H9 (cell line): ENCODE measurements around the gene WFIKKN1. TPM values are rescaled to one million over a fixed set of nuclear protein-coding genes. Genes with fewer than 3 reads are reported as not detected.

Experiments used
- DNase-seq: peaks from one replicate; pipeline ENCODE4 v3.0.0-alpha.2; 2017
- H2AFZ ChIP-seq: one replicate; pipeline ENCODE4 v1.6.1; 2013; ENCODE audit warnings: mild to moderate bottlenecking, low read length, control low read depth, moderate library complexity
- H2AK5ac ChIP-seq: 2 replicates; pipeline ENCODE4 v1.6.1; 2013; ENCODE audit warnings: low read length, control low read depth, mixed read lengths; ENCODE audit not compliant: insufficient read length
- H2BK120ac ChIP-seq: one replicate; pipeline ENCODE4 v1.6.1; 2013; ENCODE audit warnings: low read depth, mild to moderate bottlenecking, low read length, control low read depth, inconsistent platforms; ENCODE audit not compliant: poor library complexity, severe bottlenecking
- H2BK12ac ChIP-seq: 2 replicates; pipeline ENCODE4 v1.6.1; 2013; ENCODE audit warnings: low read length, control low read depth, mixed read lengths, low read depth; ENCODE audit not compliant: insufficient read length
- H2BK15ac ChIP-seq: 2 replicates; pipeline ENCODE4 v1.6.1; 2013; ENCODE audit warnings: low read depth, low read length, control low read depth
- H2BK20ac ChIP-seq: one replicate; pipeline ENCODE4 v1.6.1; 2013; ENCODE audit warnings: low read depth, mild to moderate bottlenecking, low read length, control low read depth, inconsistent platforms; ENCODE audit not compliant: poor library complexity, severe bottlenecking
- H2BK5ac ChIP-seq: 2 replicates; pipeline ENCODE4 v1.6.1; 2013; ENCODE audit warnings: low read length, control low read depth, mixed read lengths; ENCODE audit not compliant: insufficient read length
- H3K14ac ChIP-seq: 2 replicates; pipeline ENCODE4 v1.6.1; 2013; ENCODE audit warnings: low read length, control low read depth; ENCODE audit not compliant: insufficient read depth
- H3K18ac ChIP-seq: 2 replicates; pipeline ENCODE4 v1.6.1; 2013; ENCODE audit warnings: low read depth, mild to moderate bottlenecking, mixed read lengths, low read length, control low read depth; ENCODE audit not compliant: insufficient read length
- H3K23ac ChIP-seq: 2 replicates; pipeline ENCODE4 v1.6.1; 2013; ENCODE audit warnings: low read length, control low read depth, mixed read lengths, low read depth; ENCODE audit not compliant: insufficient read length
- H3K23me2 ChIP-seq: 2 replicates; pipeline ENCODE4 v1.6.1; 2013; ENCODE audit warnings: low read depth, mild to moderate bottlenecking, mixed read lengths, low read length, control low read depth; ENCODE audit not compliant: insufficient read length, poor library complexity, severe bottlenecking
- H3K27ac ChIP-seq: 2 replicates; pipeline ENCODE4 v1.5.1; 2013; ENCODE audit warnings: low read length, control low read depth, mixed read lengths, low read depth; ENCODE audit not compliant: insufficient read length
- H3K27me3 ChIP-seq: 2 replicates; pipeline ENCODE4 v1.6.1; 2013; ENCODE audit warnings: low read length, control low read depth, inconsistent platforms; ENCODE audit not compliant: insufficient read depth
- H3K4ac ChIP-seq: 2 replicates; pipeline ENCODE4 v1.6.1; 2013; ENCODE audit warnings: low read depth, mild to moderate bottlenecking, control low read depth, inconsistent platforms, low read length, moderate library complexity
- H3K4me1 ChIP-seq: 2 replicates; pipeline ENCODE4 v1.6.1; 2013; ENCODE audit warnings: low read length, control low read depth, inconsistent platforms; ENCODE audit not compliant: insufficient read depth
- H3K4me2 ChIP-seq: 2 replicates; pipeline ENCODE4 v1.6.1; 2013; ENCODE audit warnings: low read length, control low read depth, mixed read lengths; ENCODE audit not compliant: insufficient read length, insufficient read depth
- H3K56ac ChIP-seq: 2 replicates; pipeline ENCODE4 v1.6.1; 2013; ENCODE audit warnings: low read depth, mild to moderate bottlenecking, mixed read lengths, low read length, control low read depth; ENCODE audit not compliant: insufficient read length
- H3K79me1 ChIP-seq: 2 replicates; pipeline ENCODE4 v1.6.1; 2013; ENCODE audit warnings: low read depth, mild to moderate bottlenecking, moderate library complexity, low read length, control low read depth, inconsistent platforms; ENCODE audit not compliant: insufficient read depth, poor library complexity, severe bottlenecking
- H3K79me2 ChIP-seq: 2 replicates; pipeline ENCODE4 v1.6.1; 2013; ENCODE audit warnings: low read length, control low read depth, inconsistent platforms; ENCODE audit not compliant: insufficient read depth
- H3K9ac ChIP-seq: 2 replicates; pipeline ENCODE4 v1.6.1; 2013; ENCODE audit warnings: low read length, control low read depth, mixed read lengths; ENCODE audit not compliant: insufficient read length; ENCODE audit errors: extremely low read depth
- H3K9me3 ChIP-seq: one replicate; pipeline ENCODE4 v1.6.1; 2013; ENCODE audit warnings: low read depth, low read length, inconsistent platforms; ENCODE audit not compliant: control insufficient read depth
- H3T11ph ChIP-seq: one replicate; pipeline ENCODE4 v1.6.1; 2013; ENCODE audit warnings: mild to moderate bottlenecking, low read length, control low read depth, inconsistent platforms
- H4K20me1 ChIP-seq: one replicate; pipeline ENCODE4 v1.6.1; 2013; ENCODE audit not compliant: control insufficient read depth, insufficient read length, insufficient read depth
- H4K5ac ChIP-seq: 2 replicates; pipeline ENCODE4 v1.6.1; 2013; ENCODE audit warnings: low read depth, mild to moderate bottlenecking, mixed read lengths, low read length, control low read depth; ENCODE audit not compliant: insufficient read length
- H4K8ac ChIP-seq: replicated peaks from 2 replicates; pipeline ENCODE4 v1.6.1; 2013; ENCODE audit warnings: low read length, control low read depth, mixed read lengths, low read depth; ENCODE audit not compliant: insufficient read length
- H4K91ac ChIP-seq: 2 replicates; pipeline ENCODE4 v1.6.1; 2013; ENCODE audit warnings: low read depth, mild to moderate bottlenecking, moderate library complexity, mixed read lengths, low read length, control low read depth; ENCODE audit not compliant: insufficient read length
- H3K27ac Mint-ChIP-seq, 3 experiments: 2 replicates in 2 of 3; 3 replicates in 1 of 3; pipeline ENCODE4 v1.8.0; 2020 to 2021; ENCODE audit warnings: mixed read lengths in 3 of 3, mild to moderate bottlenecking in 1 of 3, moderate library complexity in 1 of 3
- H3K27me3 Mint-ChIP-seq: 2 replicates; pipeline ENCODE4 v1.8.0; 2021; ENCODE audit warnings: low read depth, mild to moderate bottlenecking, moderate library complexity, mixed read lengths
- H3K36me3 Mint-ChIP-seq, 3 experiments: 2 replicates in 2 of 3; 3 replicates in 1 of 3; pipeline ENCODE4 v1.8.0; 2020 to 2021; ENCODE audit warnings: low read depth in 3 of 3, mixed read lengths in 3 of 3; ENCODE audit not compliant: insufficient read depth in 1 of 3
- H3K4me1 Mint-ChIP-seq, 2 experiments: 2 replicates each; pipeline ENCODE4 v1.8.0; 2020; ENCODE audit warnings: mixed read lengths in 2 of 2
- H3K4me3 Mint-ChIP-seq, 2 experiments: 2 replicates in 1 of 2; 3 replicates in 1 of 2; pipeline ENCODE4 v1.8.0; 2020 to 2021; ENCODE audit warnings: mild to moderate bottlenecking in 2 of 2, mixed read lengths in 2 of 2, moderate library complexity in 1 of 2
- H3K9me3 Mint-ChIP-seq, 2 experiments: 2 replicates in 1 of 2; 3 replicates in 1 of 2; pipeline ENCODE4 v1.8.0; 2020; ENCODE audit warnings: mild to moderate bottlenecking in 2 of 2, mixed read lengths in 2 of 2, moderate library complexity in 1 of 2
- WGBS: extraction: QIAGEN DNeasy Blood & Tissue Kit; methylation state at CpG from one replicate; pipeline ENCODE4 v1.1.7; 2013; ENCODE audit warnings: missing lambda C conversion rate, low lambda C conversion rate, mixed read lengths; ENCODE audit not compliant: insufficient read length; ENCODE audit errors: extremely low coverage; 5-methylcytosine and 5-hydroxymethylcytosine counted together
- total RNA-seq: library from RNA; stranded (reverse); gene quantifications from 2 replicates; pipeline ENCODE4 v1.2.1, GENCODE V29; 2021
- TF ChIP-seq, protein P1 (sequence below): fragments of 200-600 bp; sonication (generic); conservative IDR thresholded peaks from 3 replicates; pipeline ENCODE4 v1.8.0; 2021; ENCODE audit warnings: antibody characterized with exemption, mild to moderate bottlenecking

WFIKKN1 gene
- total RNA-seq, 1 experiment from 2014 or later, result 8.3 TPM

DNA sequence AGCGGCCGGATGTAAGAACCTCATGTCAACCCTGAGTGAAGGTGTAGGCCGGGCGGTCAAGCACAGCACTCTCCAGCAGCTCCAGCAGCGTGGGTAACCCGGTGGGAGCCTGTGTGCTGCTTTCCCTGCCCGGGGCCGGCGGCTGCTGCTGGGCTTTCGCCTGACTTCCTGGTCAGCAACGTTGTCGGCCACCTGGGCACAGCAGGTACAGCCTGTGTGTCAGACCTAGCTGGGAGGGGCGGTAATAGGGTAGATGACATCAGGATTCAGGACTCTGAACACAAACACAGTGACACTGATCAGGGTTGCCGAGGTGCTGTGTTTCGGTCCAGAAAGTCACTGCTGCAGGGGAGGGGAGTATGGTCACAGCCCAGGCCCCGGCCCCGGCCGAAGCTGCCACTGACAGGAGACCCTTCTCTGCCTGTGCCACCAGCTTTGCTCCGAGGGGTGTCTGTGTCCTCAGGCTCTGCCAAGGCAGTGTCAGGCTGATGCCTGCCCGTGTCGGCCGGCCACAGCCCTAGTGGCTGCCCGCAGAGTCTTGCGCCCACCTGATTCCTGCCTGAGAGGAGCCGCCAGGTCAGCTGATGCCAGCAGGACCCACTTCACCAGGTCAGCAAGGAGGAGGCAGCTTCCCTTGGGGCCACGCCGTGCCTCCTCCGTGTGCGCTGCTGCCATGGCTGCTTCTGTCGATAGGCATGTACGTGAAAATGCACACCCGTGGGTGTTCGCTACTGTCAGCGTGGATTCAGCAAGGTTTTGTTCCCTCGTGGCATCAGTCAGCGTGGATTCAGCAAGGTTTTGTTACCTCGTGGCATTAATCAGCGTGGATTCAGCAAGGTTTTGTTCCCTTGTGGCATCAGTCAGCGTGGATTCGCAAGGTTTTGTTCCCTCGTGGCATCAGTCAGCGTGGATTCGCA, 31.7 kb upstream of the WFIKKN1 start:
- H2AK5ac ChIP-seq, result no peak overlapping the region
- H4K20me1 ChIP-seq, result no peaks in the 10 kb centered on the region
- no peak overlapping the region for H3K23ac ChIP-seq
- no peak overlapping the region; the same call in 1 of the 2 replicates for H3K14ac ChIP-seq
- no peaks in the 10 kb centered on the region for H3K27me3 ChIP-seq
- no peak overlapping the region for H3T11ph ChIP-seq
- Mint-ChIP-seq H3K4me3 (no peak overlapping the region), H3K9me3 (peaks cover 0 to 5% of the 10 kb centered on the region in 2 experiments; a peak in 3 of 5 replicates), H3K27ac (no peak overlapping the region), H3K36me3 (peaks cover 11 to 24% (median 19%) of the 10 kb centered on the region in 3 experiments; a peak in 6 of 7 replicates), H3K27me3 (peaks cover 9% of the 10 kb centered on the region), H3K4me1 (0 out of 4 replicates have a peak, but pooled peaks cover 0 to 3% of the 10 kb centered on the region in 2 experiments)
- H3K27ac ChIP-seq, result no peak overlapping the region
- no peak overlapping the region for H4K91ac ChIP-seq
- no peak overlapping the region for H4K8ac ChIP-seq
- no peak overlapping the region for H3K18ac ChIP-seq
- no peak for DNase-seq
- H4K5ac ChIP-seq, result no peak overlapping the region
- H3K9ac ChIP-seq, result no peak overlapping the region
- no peak overlapping the region for H2AFZ ChIP-seq
- no peak overlapping the region for H3K4me2 ChIP-seq
- H2BK15ac ChIP-seq, result no peak overlapping the region
- no peaks in the 10 kb centered on the region for H3K79me1 ChIP-seq
- no peak overlapping the region for H2BK5ac ChIP-seq
- WGBS, result no CpG with 5 or more reads among the region's 43 CpGs
- no peak overlapping the region for H2BK12ac ChIP-seq
- no peak overlapping the region for H2BK120ac ChIP-seq
- no peak overlapping the region for H3K56ac ChIP-seq
- H3K9me3 ChIP-seq, result no peaks in the 10 kb centered on the region
- H2BK20ac ChIP-seq, result no peak overlapping the region
- TF ChIP-seq, protein P1, sequence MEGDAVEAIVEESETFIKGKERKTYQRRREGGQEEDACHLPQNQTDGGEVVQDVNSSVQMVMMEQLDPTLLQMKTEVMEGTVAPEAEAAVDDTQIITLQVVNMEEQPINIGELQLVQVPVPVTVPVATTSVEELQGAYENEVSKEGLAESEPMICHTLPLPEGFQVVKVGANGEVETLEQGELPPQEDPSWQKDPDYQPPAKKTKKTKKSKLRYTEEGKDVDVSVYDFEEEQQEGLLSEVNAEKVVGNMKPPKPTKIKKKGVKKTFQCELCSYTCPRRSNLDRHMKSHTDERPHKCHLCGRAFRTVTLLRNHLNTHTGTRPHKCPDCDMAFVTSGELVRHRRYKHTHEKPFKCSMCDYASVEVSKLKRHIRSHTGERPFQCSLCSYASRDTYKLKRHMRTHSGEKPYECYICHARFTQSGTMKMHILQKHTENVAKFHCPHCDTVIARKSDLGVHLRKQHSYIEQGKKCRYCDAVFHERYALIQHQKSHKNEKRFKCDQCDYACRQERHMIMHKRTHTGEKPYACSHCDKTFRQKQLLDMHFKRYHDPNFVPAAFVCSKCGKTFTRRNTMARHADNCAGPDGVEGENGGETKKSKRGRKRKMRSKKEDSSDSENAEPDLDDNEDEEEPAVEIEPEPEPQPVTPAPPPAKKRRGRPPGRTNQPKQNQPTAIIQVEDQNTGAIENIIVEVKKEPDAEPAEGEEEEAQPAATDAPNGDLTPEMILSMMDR, result no peak
- no peaks in the 10 kb centered on the region for H3K4me1 ChIP-seq
- H3K23me2 ChIP-seq, result no peaks in the 10 kb centered on the region
- H3K79me2 ChIP-seq, result no peaks in the 10 kb centered on the region; the same call in 1 of the 2 replicates
- no peak overlapping the region for H3K4ac ChIP-seq
